H1 (cell line): ENCODE measurements around the gene GPX4. TPM values are rescaled to one million over a fixed set of nuclear protein-coding genes. Genes with fewer than 3 reads are reported as not detected.

Experiments
- CTCF ChIA-PET: fragments of 300-600 bp; sonication (Branson Sonifier 250); formaldehyde crosslinking; loops from one replicate; lab custom pipeline; 2021; ENCODE audit not compliant: partially characterized antibody; lab: Charles Lee
- POLR2A ChIA-PET: fragments of 300-600 bp; sonication (Branson Sonifier 250); formaldehyde crosslinking; loops from one replicate; lab custom pipeline; 2021; ENCODE audit warnings: inconsistent platforms; ENCODE audit not compliant: partially characterized antibody; lab: Charles Lee
- DNase-seq, 2 experiments: peaks; one replicate each; pipeline versions ENCODE4 v3.0.0 to v3.0.0-alpha.2; 2010 to 2022; ENCODE audit warnings: low spot score in 2 of 2, low read depth in 1 of 2, mixed read lengths in 1 of 2
- FAIRE-seq: peaks from 2 replicates; lab custom pipeline; 2011; peaks lifted over from hg19 to GRCh38; lab: Jason Lieb, UNC
- H2AFZ ChIP-seq: 2 replicates; pipeline ENCODE4 v1.8.1; 2012; ENCODE audit warnings: low read length, inconsistent platforms
- H2AK5ac ChIP-seq: 2 replicates; pipeline ENCODE4 v1.6.1; 2013; ENCODE audit warnings: low read depth, low read length
- H2BK120ac ChIP-seq: replicated peaks from 2 replicates; pipeline ENCODE3; 2013; ENCODE audit warnings: low read depth, low read length, inconsistent platforms
- H2BK12ac ChIP-seq: 2 replicates; pipeline ENCODE4 v1.6.1; 2013; ENCODE audit warnings: low read depth, low read length
- H2BK15ac ChIP-seq: 2 replicates; pipeline ENCODE4 v1.6.1; 2013; ENCODE audit warnings: low read length
- H2BK20ac ChIP-seq: 2 replicates; pipeline ENCODE4 v1.6.1; 2013; ENCODE audit warnings: low read length
- H2BK5ac ChIP-seq: 2 replicates; pipeline ENCODE4 v1.6.1; 2013; ENCODE audit warnings: low read depth, low read length
- H3K14ac ChIP-seq: 2 replicates; pipeline ENCODE4 v1.6.1; 2013; ENCODE audit warnings: inconsistent platforms; ENCODE audit not compliant: insufficient read length
- H3K18ac ChIP-seq: 2 replicates; pipeline ENCODE4 v1.6.1; 2013; ENCODE audit warnings: low read length; ENCODE audit errors: extremely low read depth
- H3K23ac ChIP-seq: 2 replicates; pipeline ENCODE4 v1.6.1; 2013; ENCODE audit warnings: inconsistent platforms; ENCODE audit not compliant: insufficient read length
- H3K23me2 ChIP-seq: 2 replicates; pipeline ENCODE4 v1.6.1; 2013; ENCODE audit warnings: low read depth, low read length
- H3K27ac ChIP-seq: 2 replicates; pipeline ENCODE4 v1.6.1; 2011; ENCODE audit warnings: low read depth, low read length, inconsistent platforms
- H3K27me3 ChIP-seq, 4 experiments: replicated peaks in 1 of 4; 1 replicate in 1 of 4; 2 replicates in 3 of 4; pipeline versions ENCODE4 v1.6.1 to v1.8.1; 2011 to 2013; ENCODE audit warnings: low read length in 3 of 4, mild to moderate bottlenecking in 3 of 4, inconsistent platforms in 2 of 4, mixed read lengths in 2 of 4, moderate library complexity in 1 of 4; ENCODE audit not compliant: control insufficient read depth in 3 of 4, insufficient read depth in 3 of 4; ENCODE audit errors: extremely low read depth in 1 of 4
- H3K36me3 ChIP-seq, 4 experiments: 2 replicates each; pipeline versions ENCODE4 v1.6.1 to v1.8.1; 2011 to 2013; ENCODE audit warnings: mild to moderate bottlenecking in 4 of 4, low read length in 3 of 4, moderate library complexity in 2 of 4, control low read depth in 1 of 4, inconsistent platforms in 1 of 4; ENCODE audit not compliant: insufficient read depth in 4 of 4, control insufficient read depth in 2 of 4
- H3K4ac ChIP-seq: replicated peaks from 2 replicates; pipeline ENCODE3; 2013; ENCODE audit warnings: low read length, low read depth, mixed read lengths, inconsistent platforms; ENCODE audit not compliant: insufficient read length
- H3K4me1 ChIP-seq, 4 experiments: replicated peaks in 1 of 4; 1 replicate in 1 of 4; 2 replicates in 3 of 4; pipeline versions ENCODE4 v1.6.1 to v1.8.1; 2011 to 2013; ENCODE audit warnings: low read length in 3 of 4, inconsistent platforms in 2 of 4, mixed read lengths in 1 of 4; ENCODE audit not compliant: insufficient read depth in 4 of 4, control insufficient read depth in 3 of 4
- H3K4me2 ChIP-seq, 2 experiments: 2 replicates each; pipeline versions ENCODE4 v1.6.1 to v1.8.1; 2011 to 2013; ENCODE audit warnings: low read depth in 2 of 2, low read length in 2 of 2, control low read depth in 1 of 2, inconsistent platforms in 1 of 2, mild to moderate bottlenecking in 1 of 2; ENCODE audit not compliant: insufficient read depth in 1 of 2
- H3K4me3 ChIP-seq, 4 experiments: fragments of 200-600, 300-600 bp in 1 of 4; sonication (generic), shearing (Covaris generic), sonication (Bioruptor Twin) in 1 of 4; 2 replicates each; pipeline versions ENCODE4 v1.5.1 to v1.8.1; 2011 to 2016; ENCODE audit warnings: low read length in 4 of 4, low read depth in 3 of 4, control low read depth in 2 of 4, inconsistent platforms in 2 of 4, mild to moderate bottlenecking in 2 of 4, mixed read lengths in 1 of 4, moderate library complexity in 1 of 4; ENCODE audit not compliant: insufficient read depth in 2 of 4; ENCODE audit errors: extremely low read depth in 1 of 4
- H3K56ac ChIP-seq: replicated peaks from 2 replicates; pipeline ENCODE3; 2013; ENCODE audit warnings: low read depth, mild to moderate bottlenecking, mixed read lengths, low read length, inconsistent platforms; ENCODE audit not compliant: insufficient read length
- H3K79me1 ChIP-seq: 2 replicates; pipeline ENCODE4 v1.6.1; 2013; ENCODE audit warnings: low read depth, low read length, control low read depth
- H3K79me2 ChIP-seq, 2 experiments: 2 replicates each; pipeline versions ENCODE4 v1.6.1 to v1.8.1; 2012 to 2013; ENCODE audit warnings: low read length in 2 of 2, mild to moderate bottlenecking in 2 of 2, inconsistent platforms in 1 of 2; ENCODE audit not compliant: insufficient read depth in 2 of 2, control insufficient read depth in 1 of 2
- H3K9ac ChIP-seq, 4 experiments: replicated peaks in 1 of 4; 1 replicate in 1 of 4; 2 replicates in 3 of 4; pipeline versions ENCODE4 v1.6.1 to v1.8.1; 2011 to 2013; ENCODE audit warnings: low read depth in 3 of 4, low read length in 3 of 4, control low read depth in 2 of 4, mild to moderate bottlenecking in 2 of 4, moderate library complexity in 2 of 4, inconsistent platforms in 1 of 4; ENCODE audit errors: extremely low read depth in 1 of 4
- H3K9me3 ChIP-seq, 2 experiments: 2 replicates each; pipeline versions ENCODE4 v1.6.1 to v1.8.1; 2012 to 2013; ENCODE audit warnings: mild to moderate bottlenecking in 2 of 2, moderate library complexity in 2 of 2, control low read depth in 1 of 2, inconsistent platforms in 1 of 2, low read depth in 1 of 2, low read length in 1 of 2, mixed read lengths in 1 of 2; ENCODE audit not compliant: insufficient read depth in 2 of 2
- H4K20me1 ChIP-seq, 2 experiments: replicated peaks in 1 of 2; 2 replicates each; pipeline versions ENCODE3 to v1.8.1; 2011 to 2013; ENCODE audit warnings: inconsistent platforms in 2 of 2, low read length in 2 of 2, mild to moderate bottlenecking in 1 of 2; ENCODE audit not compliant: insufficient read depth in 2 of 2, control insufficient read depth in 1 of 2
- H4K5ac ChIP-seq: 2 replicates; pipeline ENCODE4 v1.6.1; 2013; ENCODE audit warnings: low read length, low read depth, mixed read lengths, inconsistent platforms; ENCODE audit not compliant: insufficient read length
- H4K8ac ChIP-seq: 2 replicates; pipeline ENCODE4 v1.8.0; 2013; ENCODE audit warnings: mild to moderate bottlenecking, moderate library complexity, low read length, inconsistent platforms; ENCODE audit not compliant: insufficient read depth; ENCODE audit errors: extremely low read depth
- H4K91ac ChIP-seq: replicated peaks from 2 replicates; pipeline ENCODE3; 2013; ENCODE audit warnings: low read length, mixed read lengths, inconsistent platforms; ENCODE audit not compliant: insufficient read length
- ASH2L ChIP-seq: fragments of 200-600, 300-600 bp; sonication (generic); IDR thresholded peaks from one replicate; pipeline ENCODE4 v1.7.1; 2017; ENCODE audit warnings: low read length
- BRCA1 ChIP-seq: IDR thresholded peaks from 2 replicates; pipeline ENCODE4 v1.6.1; 2012; ENCODE audit warnings: low read depth, low read length, improper control_type of control experiment
- CHD2 ChIP-seq: IDR thresholded peaks from 2 replicates; pipeline ENCODE4 v1.6.1; 2012; ENCODE audit warnings: low read length, improper control_type of control experiment
- HDAC2 ChIP-seq, 2 experiments: fragments of 300-600 bp in 1 of 2; sonication (generic) in 1 of 2; IDR thresholded peaks; 2 replicates each; pipeline ENCODE4 v1.6.1; 2011 to 2012; ENCODE audit warnings: low read depth in 2 of 2, low read length in 2 of 2, mild to moderate bottlenecking in 2 of 2, moderate library complexity in 2 of 2, borderline replicate concordance in 1 of 2, inconsistent platforms in 1 of 2
- MAX ChIP-seq: IDR thresholded peaks from 2 replicates; pipeline ENCODE4 v1.6.1; 2012; ENCODE audit warnings: inconsistent platforms
- NRF1 ChIP-seq: IDR thresholded peaks from 2 replicates; pipeline ENCODE4 v1.6.1; 2011; ENCODE audit warnings: mild to moderate bottlenecking, low read depth, low read length, improper control_type of control experiment
- POLR2AphosphoS5 ChIP-seq: IDR thresholded peaks from 2 replicates; pipeline ENCODE4 v1.6.1; 2011; ENCODE audit warnings: low read depth, low read length
- RBBP5 ChIP-seq: IDR thresholded peaks from 2 replicates; pipeline ENCODE4 v1.7.1; 2012; ENCODE audit warnings: low read depth, mild to moderate bottlenecking, inconsistent platforms, low read length, moderate library complexity, borderline replicate concordance
- RXRA ChIP-seq: IDR thresholded peaks from 2 replicates; pipeline ENCODE4 v1.6.1; 2011; ENCODE audit warnings: low read depth, mild to moderate bottlenecking, low read length, moderate library complexity; ENCODE audit not compliant: insufficient read depth
- SP2 ChIP-seq: IDR thresholded peaks from 2 replicates; pipeline ENCODE4 v1.6.1; 2012; ENCODE audit warnings: mild to moderate bottlenecking, low read length, inconsistent platforms
- TAF7 ChIP-seq: optimal IDR thresholded peaks from 2 replicates; pipeline ENCODE3; 2011; ENCODE audit warnings: low read depth, mild to moderate bottlenecking, inconsistent platforms, low read length, moderate library complexity, borderline replicate concordance
- TCF12 ChIP-seq: IDR thresholded peaks from 2 replicates; pipeline ENCODE4 v1.6.1; 2011; ENCODE audit warnings: low read depth, mild to moderate bottlenecking, low read length
- YY1 ChIP-seq: IDR thresholded peaks from 2 replicates; pipeline ENCODE4 v1.6.1; 2011; ENCODE audit warnings: low read depth, mild to moderate bottlenecking, low read length
- WGBS, 2 experiments: shearing (Covaris generic) in 1 of 2; methylation state at CpG; one replicate each; pipeline versions ENCODE4 v1.1.6 to v1.1.7; 2013 to 2015; ENCODE audit warnings: low lambda C conversion rate in 2 of 2, mixed read lengths in 2 of 2, inconsistent platforms in 1 of 2, low coverage in 1 of 2, missing lambda C conversion rate in 1 of 2; ENCODE audit not compliant: insufficient replicate concordance in 2 of 2, insufficient coverage in 1 of 2, insufficient read length in 1 of 2; ENCODE audit errors: extremely low coverage in 1 of 2, missing lambda C conversion rate in 1 of 2; 5-methylcytosine and 5-hydroxymethylcytosine counted together
- polyA plus RNA-seq, 7 experiments: library from polyadenylated mRNA; depleted of rRNA in 3 of 7; stranded (reverse) in 5 of 7; unstranded in 2 of 7; fragments of >200 nt in 5 of 7; fragments of 200-250 nt in 2 of 7; gene quantifications; 1 replicate in 5 of 7; 2 replicates in 1 of 7; 4 replicates in 1 of 7; pipeline versions ENCODE4 v1.2.1 to v1.2.3, GENCODE V29; 2011 to 2013; ENCODE audit warnings: missing spikeins in 2 of 7, mixed read lengths in 2 of 7
- total RNA-seq: library from RNA; stranded (reverse); fragmentation: NEBNext Ultra II Directional; extraction: Animal tissue kit (Norgen Biotek cat#: 25700); gene quantifications from 2 replicates; pipeline ENCODE4 v1.2.1, GENCODE V29; 2021

Gene GPX4
- total and polyA plus RNA-seq, 2 of the 8 experiments (the other 6 are each of a cell fraction or from before 2014, with no cell fraction given): 342 to 693 TPM

GRCh38 chr19:1133471-1133929, 29.7 kb downstream of the GPX4 start:
- Histone ChIP-seq H3K27me3 (no peaks in the 10 kb centered on the region), H3K4me1 (peaks cover 0 to 16% (median 7%) of the 10 kb centered on the region in 4 experiments; a peak in 6 of 7 replicates), H4K8ac (peak overlapping the region; percentile 79; the same call in 1 of the 2 replicates), H4K91ac (peak overlapping the region; percentile 5), H2BK20ac (no peak overlapping the region), H2BK12ac (no peak overlapping the region), H3K79me1 (peaks cover 14% of the 10 kb centered on the region), H2BK120ac (no peak overlapping the region), H2BK5ac (peak overlapping the region; percentile 52; the same call in 1 of the 2 replicates), H3K4me2 (no peak overlapping the region), H2BK15ac (no peak overlapping the region; the same call in 1 of the 2 replicates), H3K9ac (no peak overlapping the region), H3K23me2 (peaks cover 4% of the 10 kb centered on the region; the same call in 1 of the 2 replicates), H3K4me3 (no peak overlapping the region), H3K18ac (no peak overlapping the region; the same call in 1 of the 2 replicates), H3K79me2 (no peaks in the 10 kb centered on the region; a peak in 1 of 4 replicates), H4K20me1 (peaks cover 4 to 11% of the 10 kb centered on the region in 2 experiments), H3K36me3 (no peaks in the 10 kb centered on the region), H3K56ac (no peak overlapping the region), H3K14ac (no peak overlapping the region), H3K27ac (no peak overlapping the region), H3K4ac (no peak overlapping the region), H3K9me3 (no peaks in the 10 kb centered on the region), H3K23ac (no peak overlapping the region), H2AFZ (no peak overlapping the region), H2AK5ac (no peak overlapping the region), H4K5ac (no peak overlapping the region)
- ChIA-PET CTCF (interaction anchor here (0.7 to 2.3 kb wide), 10 partner anchors 10 to 90 kb away, joined by 3 to 13 read pairs (median 4); no protein-coding TSS in a partner anchor), POLR2A (interaction anchor here (0.7 to 1.1 kb wide), 6 partner anchors 14 to 83 kb away, joined by 3 to 5 read pairs (median 3); no protein-coding TSS in a partner anchor)
- 87% methylated on average over 25 of the region's 25 CpGs; no CpG with 5 or more reads in 1 of the 2 experiments for WGBS, 2 experiments
- DNase-seq (peak in 1 of 2 experiments; percentile 80), FAIRE-seq (no peak)
- TF ChIP-seq TAF7 (no peak), CHD2 (peak; percentile 89), POLR2AphosphoS5 (no peak), HDAC2 (IDR thresholded peaks at IDR 0.05; ENCODE audit: borderline replicate concordance in 1 of 2, low read depth in 2 of 2, low read length in 2 of 2) (no peak), RBBP5 (no peak), SP2 (peak; percentile 28), RXRA (no peak), BRCA1 (no peak), ASH2L (no peak), YY1 (no peak), NRF1 (no peak), MAX (0 out of 2 replicates have a peak, but pooled peaks have one; percentile 8), TCF12 (no peak)
